Upper lobe of left lung (tissue), 6 donors: ENCODE measurements around the gene RNF17. TPM values are rescaled to one million over a fixed set of nuclear protein-coding genes. Genes with fewer than 3 reads are reported as not detected.

Source experiments
- ATAC-seq, 2 donors: fragments of 200-7000 bp; cut with Tn5 transposase; one replicate each; pipeline ENCODE4 v1.9.1; 2022; ENCODE audit warnings: mild to moderate bottlenecking in 2 of 2, moderate library complexity in 2 of 2; ENCODE audit not compliant: low FRiP score in 2 of 2
- DNase-seq, 2 donors: peaks; one replicate each; pipeline ENCODE4 v3.0.0-alpha.2; 2019 to 2020
- H3K27ac ChIP-seq, 4 donors: fragments of 200-600 bp; sonication (generic); one replicate each; pipeline ENCODE4 v1.5.1; 2016 to 2019
- H3K27me3 ChIP-seq, 4 donors: fragments of 200-600 bp; sonication (generic); one replicate each; pipeline ENCODE4 v1.5.1; 2017 to 2019
- H3K36me3 ChIP-seq, 4 donors: fragments of 200-600 bp; sonication (generic); one replicate each; pipeline ENCODE4 v1.5.1; 2016 to 2019
- H3K4me1 ChIP-seq, 4 donors: fragments of 200-600 bp; sonication (generic); one replicate each; pipeline ENCODE4 v1.5.1; 2018 to 2019
- H3K4me3 ChIP-seq, 4 donors: fragments of 200-600 bp; sonication (generic); one replicate each; pipeline ENCODE4 v1.5.1; 2017 to 2019; ENCODE audit warnings: mild to moderate bottlenecking in 2 of 4, moderate library complexity in 1 of 4
- H3K9me3 ChIP-seq, 4 donors: fragments of 200-600 bp; sonication (generic); one replicate each; pipeline ENCODE4 v1.5.1; 2018 to 2019
- CTCF ChIP-seq, 6 experiments: fragments of 450-650 bp in 4 of 6; fragments of 200-600 bp in 2 of 6; sonication (generic) in 2 of 6; IDR thresholded peaks; one replicate each; pipeline ENCODE4 v1.5.1; 2016 to 2019; ENCODE audit warnings: antibody characterized with exemption in 6 of 6
- EP300 ChIP-seq, 4 donors: sonication (generic); formaldehyde crosslinking; IDR thresholded peaks; one replicate each; pipeline ENCODE4 v1.5.1; 2017; ENCODE audit warnings: antibody characterized with exemption in 4 of 4, control low read depth in 2 of 4
- POLR2A ChIP-seq, 4 donors: fragments of 450-650 bp; IDR thresholded peaks; one replicate each; pipeline ENCODE4 v1.5.1; 2016 to 2017; ENCODE audit warnings: antibody characterized with exemption in 4 of 4, mild to moderate bottlenecking in 2 of 4
- POLR2AphosphoS5 ChIP-seq, 2 donors: sonication (generic); formaldehyde crosslinking; IDR thresholded peaks; one replicate each; pipeline ENCODE4 v1.5.1; 2017; ENCODE audit warnings: antibody characterized with exemption in 2 of 2
- WGBS, 2 donors: methylation state at CpG; one replicate each; pipeline ENCODE4 v1.1.5; 2017 to 2018; 5-methylcytosine and 5-hydroxymethylcytosine counted together
- total RNA-seq, 6 donors: library from RNA; depleted of rRNA in 4 of 6; stranded (reverse); fragments of >200 nt in 4 of 6; gene quantifications; one replicate each; pipeline versions ENCODE4 v1.1.0 to v1.2.1, GENCODE V29; 2016 to 2021
- donor health status: DM: no; HTN: no; CAD: no; lungs with moderate emphysema.
- donor health status: DM: no; HTN: yes; CAD: no; lungs with severe emphysema.

The RNF17 gene
- total RNA-seq, 6 donors from 2014 or later, result 0.27 to 1.9 TPM; not detected in 4

GRCh38 chr13:24927810-24928404, 163.9 kb downstream of the RNF17 start:
- ATAC-seq, result no peak
- H3K4me1 ChIP-seq, result peaks cover 0 to 5% (median 3%) of the 10 kb centered on the region in 4 donors
- H3K4me3 ChIP-seq, result no peak overlapping the region
- H3K27ac ChIP-seq, result no peak overlapping the region
- H3K27me3 ChIP-seq, result peaks cover 0 to 6% (median 3%) of the 10 kb centered on the region in 4 donors
- no peak for TF ChIP-seq CTCF (IDR thresholded peaks at IDR 0.05)
- TF ChIP-seq POLR2AphosphoS5 (IDR thresholded peaks at IDR 0.05), result no peak
- TF ChIP-seq POLR2A (IDR thresholded peaks at IDR 0.05), result no peak
- no peak for TF ChIP-seq EP300 (IDR thresholded peaks at IDR 0.05)
- WGBS, 2 donors, result 69 to 75% methylated on average over 4 of the region's 4 CpGs
- no peaks in the 10 kb centered on the region for H3K9me3 ChIP-seq
- no peak for DNase-seq
- no peaks in the 10 kb centered on the region for H3K36me3 ChIP-seq

GRCh38 chr13:24929196-24929595, 165.2 kb downstream of the RNF17 start:
- H3K4me1 ChIP-seq, result peaks cover 0 to 4% (median 1%) of the 10 kb centered on the region in 4 donors
- no peak for ATAC-seq
- WGBS, 2 donors, result 95 to 96% methylated on average over 1 of the region's 1 CpG

More at GRCh38 chr13:24929196-24929595, 165.2 kb downstream of the RNF17 start:
- H3K4me3 ChIP-seq, result no peak overlapping the region
- no peak for TF ChIP-seq CTCF (IDR thresholded peaks at IDR 0.05)
- no peak for TF ChIP-seq POLR2AphosphoS5 (IDR thresholded peaks at IDR 0.05)
- no peak for TF ChIP-seq POLR2A (IDR thresholded peaks at IDR 0.05)
- no peak for TF ChIP-seq EP300 (IDR thresholded peaks at IDR 0.05)
- DNase-seq, result no peak
- peaks cover 0 to 6% (median 3%) of the 10 kb centered on the region in 4 donors for H3K27me3 ChIP-seq
- no peaks in the 10 kb centered on the region for H3K36me3 ChIP-seq
- H3K27ac ChIP-seq, result no peak overlapping the region
- H3K9me3 ChIP-seq, result no peaks in the 10 kb centered on the region

Other genes starting within 250 kb of the RNF17 start
- gene ATP12A, start 83.8 kb upstream of the RNF17 start, total RNA-seq, result 10 to 100 TPM in 1 of 6 donors, 1 to 10 TPM in 1, under 1 TPM in 3, not detected in 1; 0.22 to 10.0 (median 0.34) TPM